Measurements from ENCODE around the gene SNCB. TPM values are rescaled to one million over a fixed set of nuclear protein-coding genes. Genes with fewer than 3 reads are reported as not detected.

The SNCB gene
- total RNA-seq, 1 experiment from 2014 or later: 2.4 TPM

- DNase-seq (ENCODE audit: low read depth): peak; percentile 21
Measured at GRCh38 chr5:176625966-176626875, 4.1 kb downstream of the SNCB start.

- no peak for DNase-seq (ENCODE audit: low read depth)
Measured at GRCh38 chr5:176625512-176625911, 4.8 kb downstream of the SNCB start.

- no peak for DNase-seq (ENCODE audit: low read depth)
Measured at GRCh38 chr5:176624938-176625337, 5.4 kb downstream of the SNCB start.

GRCh38 chr5:176624142-176624541 is 6.2 kb downstream of the SNCB start:
- DNase-seq (ENCODE audit: low read depth): no peak

- DNase-seq (ENCODE audit: low read depth): no peak
Measured at GRCh38 chr5:176621661-176622079, 8.7 kb downstream of the SNCB start.

GRCh38 chr5:176620333-176620981 is 9.9 kb downstream of the SNCB start:
- no peak for DNase-seq (ENCODE audit: low read depth)

- no peak for DNase-seq (ENCODE audit: low read depth)
Measured at GRCh38 chr5:176619569-176620332, 10.6 kb downstream of the SNCB start.

- peak; percentile 29 for DNase-seq (ENCODE audit: low read depth)
Measured at GRCh38 chr5:176619203-176619568, 11.1 kb downstream of the SNCB start.

GRCh38 chr5:176618783-176619182 is 11.6 kb downstream of the SNCB start:
- DNase-seq (ENCODE audit: low read depth): no peak

- DNase-seq (ENCODE audit: low read depth): no peak
Measured at GRCh38 chr5:176616511-176616910, 13.8 kb downstream of the SNCB start.

GRCh38 chr5:176614805-176615478 is 15.4 kb downstream of the SNCB start:
- DNase-seq (ENCODE audit: low read depth): peak; percentile 79

GRCh38 chr5:176612855-176613254 is 17.5 kb downstream of the SNCB start:
- no peak for DNase-seq (ENCODE audit: low read depth)

GRCh38 chr5:176612008-176612407 is 18.3 kb downstream of the SNCB start:
- no peak for DNase-seq (ENCODE audit: low read depth)

GRCh38 chr5:176611435-176611834 is 18.9 kb downstream of the SNCB start:
- peak; percentile 77 for DNase-seq (ENCODE audit: low read depth)

GRCh38 chr5:176610435-176610773 is 19.9 kb downstream of the SNCB start:
- DNase-seq (ENCODE audit: low read depth): no peak

GRCh38 chr5:176609724-176610434 is 20.5 kb downstream of the SNCB start, which contains the start of gene GPRIN1:
TSS of gene GPRIN1 (minus strand) at chr5:176610156. CDS start at chr5:176599834, 10,322 bp downstream.
- peak; percentile 44 for DNase-seq (ENCODE audit: low read depth)

GRCh38 chr5:176608937-176609723 is 21.2 kb downstream of the SNCB start:
- no peak for DNase-seq (ENCODE audit: low read depth)

- DNase-seq (ENCODE audit: low read depth): no peak
Measured at GRCh38 chr5:176608142-176608705, 22.1 kb downstream of the SNCB start.

GRCh38 chr5:176606875-176607274 is 23.5 kb downstream of the SNCB start:
- no peak for DNase-seq (ENCODE audit: low read depth)

- DNase-seq (ENCODE audit: low read depth): no peak
Measured at GRCh38 chr5:176606032-176606431, 24.3 kb downstream of the SNCB start.
